WTC11 (cell line): Measurements from ENCODE around the gene RPS16. TPM values are rescaled to one million over a fixed set of nuclear protein-coding genes. Genes with fewer than 3 reads are reported as not detected.

Experiments
- ATAC-seq: fragments of 200-7000 bp; cut with Tn5 transposase; 2 replicates; pipeline ENCODE4 v1.10.0; 2021; ENCODE audit warnings: mild to moderate bottlenecking, moderate library complexity
- CTCF ChIA-PET: fragments of 300-600 bp; sonication (Branson Sonifier 250); formaldehyde crosslinking; loops from one replicate; lab custom pipeline; 2021; ENCODE audit warnings: antibody characterized with exemption; lab: Charles Lee
- POLR2A ChIA-PET: fragments of 350-600 bp; sonication (Branson Sonifier 250); formaldehyde crosslinking; loops from one replicate; lab custom pipeline; 2021; ENCODE audit warnings: antibody characterized with exemption; lab: Charles Lee
- DNase-seq: peaks from one replicate; pipeline ENCODE4 v3.0.0; 2021; ENCODE audit warnings: low spot score
- H3K27ac Mint-ChIP-seq: 2 replicates; pipeline ENCODE4 v1.8.0; 2021; ENCODE audit warnings: mixed read lengths
- H3K27me3 Mint-ChIP-seq: 2 replicates; pipeline ENCODE4 v1.8.0; 2021; ENCODE audit warnings: low read depth, mild to moderate bottlenecking, moderate library complexity, mixed read lengths
- H3K36me3 Mint-ChIP-seq: 2 replicates; pipeline ENCODE4 v1.8.0; 2021; ENCODE audit warnings: mixed read lengths
- H3K4me1 Mint-ChIP-seq: 2 replicates; pipeline ENCODE4 v1.8.0; 2022; ENCODE audit warnings: mixed read lengths
- H3K4me3 Mint-ChIP-seq: 2 replicates; pipeline ENCODE4 v1.8.0; 2021; ENCODE audit warnings: mild to moderate bottlenecking, moderate library complexity, mixed read lengths
- H3K9me3 Mint-ChIP-seq: 2 replicates; pipeline ENCODE4 v1.8.0; 2021; ENCODE audit warnings: mixed read lengths
- FOXK1 ChIP-seq: sonication (generic); formaldehyde crosslinking; IDR thresholded peaks from 2 replicates; pipeline ENCODE4 v1.8.0; 2022; ENCODE audit warnings: mild to moderate bottlenecking, moderate library complexity, missing genetic modification reagents
- GABPB1 ChIP-seq: sonication (generic); formaldehyde crosslinking; IDR thresholded peaks from 2 replicates; pipeline ENCODE4 v1.8.1; 2023; ENCODE audit warnings: mild to moderate bottlenecking, missing genetic modification reagents
- HMGA2 ChIP-seq: fragments of 250-450 bp; sonication (Bioruptor Pico); IDR thresholded peaks from 2 replicates; pipeline ENCODE4 v1.4.0; 2021; ENCODE audit warnings: mild to moderate bottlenecking, moderate library complexity
- KAT7 ChIP-seq: sonication (generic); formaldehyde crosslinking; IDR thresholded peaks from 2 replicates; pipeline ENCODE4 v1.8.1; 2023; ENCODE audit warnings: missing genetic modification reagents, mild to moderate bottlenecking, borderline replicate concordance
- NR2C2 ChIP-seq: sonication (generic); formaldehyde crosslinking; IDR thresholded peaks from 2 replicates; pipeline ENCODE4 v1.8.0; 2022; ENCODE audit warnings: mild to moderate bottlenecking, missing genetic modification reagents
- SOX15 ChIP-seq: fragments of 250-450 bp; sonication (Bioruptor Pico); IDR thresholded peaks from 2 replicates; pipeline ENCODE4 v1.9.0; 2021; ENCODE audit warnings: mild to moderate bottlenecking
- TCF7 ChIP-seq: sonication (generic); formaldehyde crosslinking; IDR thresholded peaks from 2 replicates; pipeline ENCODE4 v1.8.0; 2022; ENCODE audit warnings: mild to moderate bottlenecking, low read depth, missing genetic modification reagents, moderate library complexity
- ZNF396 ChIP-seq: fragments of 250-450 bp; sonication (Bioruptor Pico); IDR thresholded peaks from 2 replicates; pipeline ENCODE4 v1.8.0; 2021; ENCODE audit warnings: mild to moderate bottlenecking, moderate library complexity, borderline replicate concordance
- total RNA-seq: library from RNA; stranded (reverse); gene quantifications from 3 replicates; pipeline ENCODE4 v1.2.3, GENCODE V29; 2021
- TF ChIP-seq, protein P1 (sequence below): fragments of 250-450 bp; sonication (Bioruptor Pico); IDR thresholded peaks from 2 replicates; pipeline ENCODE4 v1.9.0; 2021; ENCODE audit warnings: mild to moderate bottlenecking
- TF ChIP-seq, protein P2 (sequence below): sonication (generic); formaldehyde crosslinking; IDR thresholded peaks from 2 replicates; pipeline ENCODE4 v1.8.0; 2023; ENCODE audit warnings: mild to moderate bottlenecking, missing genetic modification reagents
- TF ChIP-seq, protein P3 (sequence below): sonication (generic); formaldehyde crosslinking; IDR thresholded peaks from 2 replicates; pipeline ENCODE4 v1.8.0; 2023; ENCODE audit warnings: missing genetic modification reagents
- TF ChIP-seq, protein P4 (sequence below): sonication (generic); formaldehyde crosslinking; IDR thresholded peaks from 2 replicates; pipeline ENCODE4 v1.8.1; 2023; ENCODE audit warnings: mild to moderate bottlenecking, missing genetic modification reagents, borderline replicate concordance
- TF ChIP-seq, protein P5 (sequence below): sonication (generic); formaldehyde crosslinking; IDR thresholded peaks from 2 replicates; pipeline ENCODE4 v1.8.0; 2022; ENCODE audit warnings: mild to moderate bottlenecking, missing genetic modification reagents

RPS16 gene
- total RNA-seq, 1 experiment from 2014 or later, result 2,962 TPM

DNA sequence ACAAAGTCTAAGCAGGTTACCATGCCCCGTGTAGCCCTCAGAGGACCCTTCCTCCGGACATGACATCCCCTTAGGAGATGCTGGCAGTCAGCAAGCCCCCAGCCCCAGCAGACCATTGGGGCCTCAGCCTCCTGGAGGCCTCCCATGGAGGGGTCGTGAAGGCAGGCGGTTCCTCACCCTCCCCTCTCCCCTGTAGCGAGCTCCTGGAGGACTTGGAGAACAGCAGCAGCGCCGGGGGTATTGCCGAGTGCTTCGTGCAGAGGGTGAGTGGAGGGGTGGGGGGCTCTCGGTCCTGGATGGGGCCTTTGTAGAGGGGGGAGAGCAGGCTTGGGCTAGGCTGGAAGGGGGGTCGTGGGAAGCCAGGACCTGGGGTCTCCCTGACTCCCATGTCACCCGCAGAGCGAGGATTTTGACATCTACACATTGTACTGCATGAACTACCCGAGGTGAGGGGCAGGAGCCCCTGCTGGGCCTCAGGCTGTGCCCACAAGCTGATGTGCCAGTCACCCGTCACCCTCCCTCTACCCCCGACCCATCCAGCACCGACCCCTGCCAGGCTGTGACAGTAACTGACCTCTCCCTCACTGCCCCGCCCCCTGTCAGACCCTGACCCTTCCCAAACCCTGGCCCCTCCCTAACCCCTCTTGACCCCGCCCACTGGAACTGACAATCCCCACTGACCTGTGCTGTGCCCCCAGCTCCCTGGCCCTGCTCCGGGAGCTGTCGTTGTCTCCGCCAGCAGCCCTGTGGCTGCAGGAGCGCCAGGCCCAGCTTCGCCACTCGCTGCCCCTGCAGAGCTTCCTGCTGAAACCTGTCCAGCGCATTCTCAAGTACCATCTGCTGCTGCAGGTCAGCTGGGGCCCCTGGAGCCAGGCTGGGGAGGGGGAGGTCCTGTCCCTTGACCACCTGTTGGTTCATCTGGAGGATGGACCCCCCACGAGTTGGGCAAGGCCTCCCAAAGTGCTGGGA, 19.3 kb downstream of the RPS16 start (continued):
- TF ChIP-seq, protein P1, sequence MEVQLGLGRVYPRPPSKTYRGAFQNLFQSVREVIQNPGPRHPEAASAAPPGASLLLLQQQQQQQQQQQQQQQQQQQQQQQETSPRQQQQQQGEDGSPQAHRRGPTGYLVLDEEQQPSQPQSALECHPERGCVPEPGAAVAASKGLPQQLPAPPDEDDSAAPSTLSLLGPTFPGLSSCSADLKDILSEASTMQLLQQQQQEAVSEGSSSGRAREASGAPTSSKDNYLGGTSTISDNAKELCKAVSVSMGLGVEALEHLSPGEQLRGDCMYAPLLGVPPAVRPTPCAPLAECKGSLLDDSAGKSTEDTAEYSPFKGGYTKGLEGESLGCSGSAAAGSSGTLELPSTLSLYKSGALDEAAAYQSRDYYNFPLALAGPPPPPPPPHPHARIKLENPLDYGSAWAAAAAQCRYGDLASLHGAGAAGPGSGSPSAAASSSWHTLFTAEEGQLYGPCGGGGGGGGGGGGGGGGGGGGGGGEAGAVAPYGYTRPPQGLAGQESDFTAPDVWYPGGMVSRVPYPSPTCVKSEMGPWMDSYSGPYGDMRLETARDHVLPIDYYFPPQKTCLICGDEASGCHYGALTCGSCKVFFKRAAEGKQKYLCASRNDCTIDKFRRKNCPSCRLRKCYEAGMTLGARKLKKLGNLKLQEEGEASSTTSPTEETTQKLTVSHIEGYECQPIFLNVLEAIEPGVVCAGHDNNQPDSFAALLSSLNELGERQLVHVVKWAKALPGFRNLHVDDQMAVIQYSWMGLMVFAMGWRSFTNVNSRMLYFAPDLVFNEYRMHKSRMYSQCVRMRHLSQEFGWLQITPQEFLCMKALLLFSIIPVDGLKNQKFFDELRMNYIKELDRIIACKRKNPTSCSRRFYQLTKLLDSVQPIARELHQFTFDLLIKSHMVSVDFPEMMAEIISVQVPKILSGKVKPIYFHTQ (CRISPR knock-in tag), result no peak
- TF ChIP-seq, protein P2, sequence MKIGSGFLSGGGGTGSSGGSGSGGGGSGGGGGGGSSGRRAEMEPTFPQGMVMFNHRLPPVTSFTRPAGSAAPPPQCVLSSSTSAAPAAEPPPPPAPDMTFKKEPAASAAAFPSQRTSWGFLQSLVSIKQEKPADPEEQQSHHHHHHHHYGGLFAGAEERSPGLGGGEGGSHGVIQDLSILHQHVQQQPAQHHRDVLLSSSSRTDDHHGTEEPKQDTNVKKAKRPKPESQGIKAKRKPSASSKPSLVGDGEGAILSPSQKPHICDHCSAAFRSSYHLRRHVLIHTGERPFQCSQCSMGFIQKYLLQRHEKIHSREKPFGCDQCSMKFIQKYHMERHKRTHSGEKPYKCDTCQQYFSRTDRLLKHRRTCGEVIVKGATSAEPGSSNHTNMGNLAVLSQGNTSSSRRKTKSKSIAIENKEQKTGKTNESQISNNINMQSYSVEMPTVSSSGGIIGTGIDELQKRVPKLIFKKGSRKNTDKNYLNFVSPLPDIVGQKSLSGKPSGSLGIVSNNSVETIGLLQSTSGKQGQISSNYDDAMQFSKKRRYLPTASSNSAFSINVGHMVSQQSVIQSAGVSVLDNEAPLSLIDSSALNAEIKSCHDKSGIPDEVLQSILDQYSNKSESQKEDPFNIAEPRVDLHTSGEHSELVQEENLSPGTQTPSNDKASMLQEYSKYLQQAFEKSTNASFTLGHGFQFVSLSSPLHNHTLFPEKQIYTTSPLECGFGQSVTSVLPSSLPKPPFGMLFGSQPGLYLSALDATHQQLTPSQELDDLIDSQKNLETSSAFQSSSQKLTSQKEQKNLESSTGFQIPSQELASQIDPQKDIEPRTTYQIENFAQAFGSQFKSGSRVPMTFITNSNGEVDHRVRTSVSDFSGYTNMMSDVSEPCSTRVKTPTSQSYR (CRISPR knock-in tag), result no peak
- TF ChIP-seq TCF7 (CRISPR knock-in tag) (no peak), SOX15 (CRISPR knock-in tag) (no peak), GABPB1 (CRISPR knock-in tag) (no peak), KAT7 (no peak)

DNA sequence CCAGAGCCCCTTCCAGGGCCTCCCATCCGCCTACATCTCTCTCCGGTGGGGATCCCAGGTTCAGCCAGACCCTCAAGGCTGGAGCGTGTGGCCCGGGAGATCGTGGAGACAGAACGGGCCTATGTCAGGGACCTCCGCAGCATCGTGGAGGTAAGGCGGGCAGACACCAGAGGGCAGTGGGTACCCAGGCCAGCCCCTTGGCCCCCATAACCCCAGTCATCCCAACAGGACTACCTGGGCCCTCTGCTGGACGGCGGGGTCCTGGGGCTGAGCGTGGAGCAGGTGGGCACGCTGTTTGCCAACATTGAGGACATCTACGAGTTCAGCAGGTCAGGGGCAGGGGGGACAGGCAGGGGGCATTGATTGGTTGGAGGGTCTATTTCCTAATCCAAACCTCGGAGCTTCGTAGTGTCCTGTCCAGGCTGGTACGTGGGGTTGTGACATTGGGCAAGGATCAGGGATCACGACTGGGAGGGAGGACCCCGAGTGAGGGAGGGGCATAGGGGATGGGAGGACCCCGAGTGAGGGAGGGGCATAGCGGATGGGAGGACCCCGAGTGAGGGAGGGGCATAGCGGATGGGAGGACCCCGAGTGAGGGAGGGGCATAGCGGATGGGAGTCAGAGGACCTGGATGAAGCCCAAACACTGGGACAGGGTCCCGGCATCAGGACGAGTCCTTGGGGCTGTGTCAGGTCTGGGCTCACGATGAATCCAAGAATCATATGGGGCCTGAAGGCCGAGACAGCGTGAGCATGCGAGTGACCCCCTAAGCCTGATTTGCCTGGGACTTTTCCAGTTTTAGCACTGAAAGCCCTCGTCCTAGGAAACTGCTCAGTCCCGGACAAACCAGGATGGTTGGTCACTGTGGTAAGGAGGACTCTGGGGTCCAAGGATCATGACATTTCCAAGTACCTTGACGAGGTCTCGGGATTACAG, 20.4 kb downstream of the RPS16 start:
- Mint-ChIP-seq H3K9me3 (no peaks in the 10 kb centered on the region), H3K36me3 (peaks cover 15% of the 10 kb centered on the region), H3K4me3 (peak overlapping the region; percentile 56), H3K4me1 (peaks cover 32% of the 10 kb centered on the region), H3K27me3 (no peaks in the 10 kb centered on the region), H3K27ac (peak overlapping the region; percentile 33)
- POLR2A ChIA-PET, result interaction anchor here (0.7 to 2.2 kb wide), 4 partner anchors 11 to 20 kb away, joined by 4 to 17 read pairs (median 10); partner anchors contain the start of gene RPS16
- ATAC-seq, result peak; percentile 8
- CTCF ChIA-PET, result interaction anchor here (1.1 to 2.2 kb wide), 6 partner anchors 12 to 216 kb away, joined by 4 to 12 read pairs (median 8); partner anchors contain the start of genes MED29, PAF1 and RPS16
- peak; percentile 72 for DNase-seq
- TF ChIP-seq HMGA2 (no peak), NR2C2 (CRISPR knock-in tag) (no peak), TCF7 (CRISPR knock-in tag) (no peak), GABPB1 (CRISPR knock-in tag) (no peak), FOXK1 (CRISPR knock-in tag) (no peak), ZNF396 (CRISPR knock-in tag) (no peak)
- TF ChIP-seq, protein P3, sequence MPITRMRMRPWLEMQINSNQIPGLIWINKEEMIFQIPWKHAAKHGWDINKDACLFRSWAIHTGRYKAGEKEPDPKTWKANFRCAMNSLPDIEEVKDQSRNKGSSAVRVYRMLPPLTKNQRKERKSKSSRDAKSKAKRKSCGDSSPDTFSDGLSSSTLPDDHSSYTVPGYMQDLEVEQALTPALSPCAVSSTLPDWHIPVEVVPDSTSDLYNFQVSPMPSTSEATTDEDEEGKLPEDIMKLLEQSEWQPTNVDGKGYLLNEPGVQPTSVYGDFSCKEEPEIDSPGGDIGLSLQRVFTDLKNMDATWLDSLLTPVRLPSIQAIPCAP (CRISPR knock-in tag), result no peak
- TF ChIP-seq, protein P4, sequence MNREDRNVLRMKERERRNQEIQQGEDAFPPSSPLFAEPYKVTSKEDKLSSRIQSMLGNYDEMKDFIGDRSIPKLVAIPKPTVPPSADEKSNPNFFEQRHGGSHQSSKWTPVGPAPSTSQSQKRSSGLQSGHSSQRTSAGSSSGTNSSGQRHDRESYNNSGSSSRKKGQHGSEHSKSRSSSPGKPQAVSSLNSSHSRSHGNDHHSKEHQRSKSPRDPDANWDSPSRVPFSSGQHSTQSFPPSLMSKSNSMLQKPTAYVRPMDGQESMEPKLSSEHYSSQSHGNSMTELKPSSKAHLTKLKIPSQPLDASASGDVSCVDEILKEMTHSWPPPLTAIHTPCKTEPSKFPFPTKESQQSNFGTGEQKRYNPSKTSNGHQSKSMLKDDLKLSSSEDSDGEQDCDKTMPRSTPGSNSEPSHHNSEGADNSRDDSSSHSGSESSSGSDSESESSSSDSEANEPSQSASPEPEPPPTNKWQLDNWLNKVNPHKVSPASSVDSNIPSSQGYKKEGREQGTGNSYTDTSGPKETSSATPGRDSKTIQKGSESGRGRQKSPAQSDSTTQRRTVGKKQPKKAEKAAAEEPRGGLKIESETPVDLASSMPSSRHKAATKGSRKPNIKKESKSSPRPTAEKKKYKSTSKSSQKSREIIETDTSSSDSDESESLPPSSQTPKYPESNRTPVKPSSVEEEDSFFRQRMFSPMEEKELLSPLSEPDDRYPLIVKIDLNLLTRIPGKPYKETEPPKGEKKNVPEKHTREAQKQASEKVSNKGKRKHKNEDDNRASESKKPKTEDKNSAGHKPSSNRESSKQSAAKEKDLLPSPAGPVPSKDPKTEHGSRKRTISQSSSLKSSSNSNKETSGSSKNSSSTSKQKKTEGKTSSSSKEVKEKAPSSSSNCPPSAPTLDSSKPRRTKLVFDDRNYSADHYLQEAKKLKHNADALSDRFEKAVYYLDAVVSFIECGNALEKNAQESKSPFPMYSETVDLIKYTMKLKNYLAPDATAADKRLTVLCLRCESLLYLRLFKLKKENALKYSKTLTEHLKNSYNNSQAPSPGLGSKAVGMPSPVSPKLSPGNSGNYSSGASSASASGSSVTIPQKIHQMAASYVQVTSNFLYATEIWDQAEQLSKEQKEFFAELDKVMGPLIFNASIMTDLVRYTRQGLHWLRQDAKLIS (CRISPR knock-in tag), result no peak
- TF ChIP-seq, protein P5, sequence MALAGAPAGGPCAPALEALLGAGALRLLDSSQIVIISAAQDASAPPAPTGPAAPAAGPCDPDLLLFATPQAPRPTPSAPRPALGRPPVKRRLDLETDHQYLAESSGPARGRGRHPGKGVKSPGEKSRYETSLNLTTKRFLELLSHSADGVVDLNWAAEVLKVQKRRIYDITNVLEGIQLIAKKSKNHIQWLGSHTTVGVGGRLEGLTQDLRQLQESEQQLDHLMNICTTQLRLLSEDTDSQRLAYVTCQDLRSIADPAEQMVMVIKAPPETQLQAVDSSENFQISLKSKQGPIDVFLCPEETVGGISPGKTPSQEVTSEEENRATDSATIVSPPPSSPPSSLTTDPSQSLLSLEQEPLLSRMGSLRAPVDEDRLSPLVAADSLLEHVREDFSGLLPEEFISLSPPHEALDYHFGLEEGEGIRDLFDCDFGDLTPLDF (CRISPR knock-in tag), result no peak
